ENCODE results near the gene MCF2L.

MCF2L gene

GRCh38 chr13:112932971-112933370 lies 36.0 kb upstream of the MCF2L start:
- H3K36me3 ChIP-seq (replicated peaks) = no peaks in the 10 kb centered on the region
- H3K4me3 ChIP-seq (ENCODE audit: low read depth, low read length) = no peak overlapping the region
- no peak overlapping the region for H3K27ac ChIP-seq
- no peaks in the 10 kb centered on the region for H3K27me3 ChIP-seq (replicated peaks)
- in situ Hi-C loops (cut with HindIII; ENCODE audit: low pct_ligation_motif_present, low sequenced_read_pairs) = no loop called here
- TF ChIP-seq CTCF (IDR thresholded peaks at IDR 0.05; ENCODE audit: low read depth, low read length, missing control alignments) = no peak
- no peak for DNase-seq

GRCh38 chr13:112933649-112934048 lies 35.4 kb upstream of the MCF2L start:
- in situ Hi-C loops (cut with HindIII; ENCODE audit: low pct_ligation_motif_present, low sequenced_read_pairs) = no loop called here
- no peak for DNase-seq
- no peak for TF ChIP-seq CTCF (IDR thresholded peaks at IDR 0.05; ENCODE audit: low read depth, low read length, missing control alignments)
- Histone ChIP-seq H3K4me3 (ENCODE audit: low read depth, low read length) (no peak overlapping the region), H3K27ac (no peak overlapping the region), H3K36me3 (replicated peaks) (no peaks in the 10 kb centered on the region), H3K27me3 (replicated peaks) (no peaks in the 10 kb centered on the region)

GRCh38 chr13:112934078-112934477 lies 34.9 kb upstream of the MCF2L start:
- Histone ChIP-seq H3K27ac (no peak overlapping the region), H3K36me3 (replicated peaks) (no peaks in the 10 kb centered on the region), H3K27me3 (replicated peaks) (no peaks in the 10 kb centered on the region), H3K4me3 (ENCODE audit: low read depth, low read length) (no peak overlapping the region)
- TF ChIP-seq CTCF (IDR thresholded peaks at IDR 0.05; ENCODE audit: low read depth, low read length, missing control alignments) = no peak
- in situ Hi-C loops (cut with HindIII; ENCODE audit: low pct_ligation_motif_present, low sequenced_read_pairs) = no loop called here
- no peak for DNase-seq

GRCh38 chr13:112938680-112939079 lies 30.3 kb upstream of the MCF2L start:
- Histone ChIP-seq H3K27ac (no peak overlapping the region), H3K27me3 (replicated peaks) (no peaks in the 10 kb centered on the region), H3K4me3 (ENCODE audit: low read depth, low read length) (no peak overlapping the region), H3K36me3 (replicated peaks) (no peaks in the 10 kb centered on the region)
- no peak for DNase-seq
- TF ChIP-seq CTCF (IDR thresholded peaks at IDR 0.05; ENCODE audit: low read depth, low read length, missing control alignments) = no peak
- in situ Hi-C loops (cut with HindIII; ENCODE audit: low pct_ligation_motif_present, low sequenced_read_pairs) = no loop called here

- Histone ChIP-seq H3K27me3 (replicated peaks) (no peaks in the 10 kb centered on the region), H3K4me3 (ENCODE audit: low read depth, low read length) (no peak overlapping the region), H3K27ac (no peak overlapping the region), H3K36me3 (replicated peaks) (no peaks in the 10 kb centered on the region)
- DNase-seq = no peak
- no peak for TF ChIP-seq CTCF (IDR thresholded peaks at IDR 0.05; ENCODE audit: low read depth, low read length, missing control alignments)
- in situ Hi-C loops (cut with HindIII; ENCODE audit: low pct_ligation_motif_present, low sequenced_read_pairs) = no loop called here
These were observed 28.8 kb upstream of the MCF2L start for GRCh38 chr13:112940236-112940635.

- DNase-seq = no peak
- no peak overlapping the region for H3K4me3 ChIP-seq (ENCODE audit: low read depth, low read length)
- in situ Hi-C loops (cut with HindIII; ENCODE audit: low pct_ligation_motif_present, low sequenced_read_pairs) = no loop called here
- no peak for TF ChIP-seq CTCF (IDR thresholded peaks at IDR 0.05; ENCODE audit: low read depth, low read length, missing control alignments)
- no peak overlapping the region for H3K27ac ChIP-seq
- H3K36me3 ChIP-seq (replicated peaks) = no peaks in the 10 kb centered on the region
- no peaks in the 10 kb centered on the region for H3K27me3 ChIP-seq (replicated peaks)
These were observed 27.7 kb upstream of the MCF2L start for GRCh38 chr13:112941349-112941748.

Data from brain microvascular endothelial cell (primary cell).